GM18861 (cell line): Measurements from ENCODE around the gene TTC13.
A peak's percentile ranks its signal among the peaks of the same experiment; 100 is the strongest.
"Not testable (repeated sequence)": the region's sequence is repeated elsewhere in the genome, so short reads cannot be mapped to it uniquely, and the experiment has no call there.

ENCODE experiments used
- ATAC-seq: cut with Tn5 transposase; IDR thresholded peaks from one replicate; pipeline ENCODE4 v1.9.1; 2021; ENCODE audit not compliant: unreplicated experiment

TTC13 gene

DNA sequence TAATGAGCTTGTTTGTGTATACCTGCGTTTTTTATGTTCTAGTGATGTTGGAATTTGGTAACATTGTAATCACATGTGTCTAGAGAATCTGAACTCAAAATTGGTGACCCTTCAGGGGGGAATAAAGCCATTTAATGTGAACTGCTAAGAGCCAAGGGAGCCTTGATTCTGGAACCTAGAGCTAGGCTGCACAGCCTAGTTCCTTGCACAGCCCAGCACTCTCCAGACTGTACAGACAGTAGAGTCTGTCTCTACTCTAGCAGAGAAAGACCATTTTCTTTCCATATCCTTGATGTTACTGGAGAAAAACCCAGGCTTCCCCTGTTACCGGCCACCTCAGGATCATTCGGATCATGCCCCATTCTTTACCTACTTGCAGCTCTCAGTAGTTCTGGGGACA lies 8.8 kb upstream of the TTC13 start:
- ATAC-seq, result no peak

DNA sequence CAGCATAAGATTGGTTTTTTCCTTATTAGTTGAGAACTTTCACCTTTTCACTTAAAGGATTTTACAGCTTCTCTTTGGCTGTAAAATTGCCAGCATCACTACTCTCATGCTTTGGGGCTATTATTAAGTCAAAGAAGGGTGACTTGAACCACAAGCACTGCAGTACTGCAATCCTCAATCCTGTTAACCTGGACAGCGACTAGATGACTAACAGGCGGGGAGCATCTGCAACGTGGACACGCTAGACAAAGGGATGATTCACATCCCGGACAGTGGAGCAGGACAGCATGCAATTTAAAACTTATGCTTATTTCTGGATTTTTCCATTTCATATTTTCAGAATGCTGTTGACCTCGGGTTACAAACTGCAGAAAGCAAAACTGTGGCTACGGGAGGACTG lies 8.3 kb upstream of the TTC13 start:
- ATAC-seq, result no peak

DNA sequence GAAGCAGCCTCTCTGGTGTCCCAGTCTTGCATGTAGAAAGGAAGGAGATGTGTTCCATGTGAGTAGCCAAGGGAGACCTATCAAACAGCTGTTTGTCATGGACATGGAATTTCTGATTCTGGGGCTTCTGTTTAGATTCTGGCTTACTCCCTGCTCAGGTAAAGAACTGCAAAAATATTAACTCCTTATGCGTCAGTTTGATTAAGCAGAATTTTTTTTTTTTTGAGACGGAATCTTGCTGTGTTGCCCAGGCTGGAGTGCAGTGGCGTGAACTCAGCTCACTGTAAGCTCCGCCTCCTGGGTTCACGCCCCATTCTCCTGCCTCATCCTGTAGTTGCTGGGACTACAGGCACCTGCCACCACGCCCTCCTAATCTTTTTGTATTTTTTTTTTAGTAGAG lies 7.0 kb upstream of the TTC13 start:
- no peak for ATAC-seq

DNA sequence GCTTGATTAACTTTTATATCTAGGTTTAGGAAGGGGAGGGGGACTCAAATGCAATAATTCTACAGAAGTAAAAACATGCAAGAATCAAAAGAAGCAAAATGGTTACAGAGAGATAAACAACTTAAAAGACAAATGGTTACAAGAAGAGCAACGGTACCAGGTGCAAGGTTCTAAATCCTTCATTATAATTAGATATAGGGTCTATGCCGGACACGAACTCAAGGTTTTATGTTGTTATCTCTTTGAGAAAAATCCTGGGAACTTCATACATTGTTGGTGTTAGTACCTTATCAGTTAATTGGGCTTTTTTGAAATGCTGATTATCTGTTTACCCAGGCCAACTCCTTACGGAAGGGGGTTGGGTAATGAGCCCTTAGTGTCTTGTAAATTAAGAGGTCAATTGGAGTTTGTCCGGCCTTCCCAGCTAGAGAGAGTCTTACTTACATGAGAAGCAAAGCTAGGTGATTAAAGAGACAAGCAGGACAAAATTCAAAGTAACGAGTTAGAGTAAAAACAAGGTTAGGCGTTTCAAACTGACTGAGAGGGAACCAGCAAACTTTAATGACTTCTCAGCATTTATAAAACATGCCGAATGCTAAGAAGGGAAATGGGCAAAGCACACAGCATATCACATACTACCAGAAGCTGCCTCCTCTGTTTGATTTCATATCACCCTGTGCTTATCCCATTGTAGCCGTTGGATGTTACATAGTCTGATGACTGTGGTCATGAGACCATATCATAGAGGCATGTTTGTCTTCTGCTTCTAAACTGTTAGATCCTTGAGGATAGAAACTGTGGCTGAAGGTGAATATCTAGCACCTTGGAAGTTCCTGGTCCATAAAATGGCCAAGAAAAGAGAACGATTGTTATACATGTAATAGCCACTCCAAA lies 6.2 kb upstream of the TTC13 start:
- ATAC-seq, result not testable (repeated sequence)

DNA sequence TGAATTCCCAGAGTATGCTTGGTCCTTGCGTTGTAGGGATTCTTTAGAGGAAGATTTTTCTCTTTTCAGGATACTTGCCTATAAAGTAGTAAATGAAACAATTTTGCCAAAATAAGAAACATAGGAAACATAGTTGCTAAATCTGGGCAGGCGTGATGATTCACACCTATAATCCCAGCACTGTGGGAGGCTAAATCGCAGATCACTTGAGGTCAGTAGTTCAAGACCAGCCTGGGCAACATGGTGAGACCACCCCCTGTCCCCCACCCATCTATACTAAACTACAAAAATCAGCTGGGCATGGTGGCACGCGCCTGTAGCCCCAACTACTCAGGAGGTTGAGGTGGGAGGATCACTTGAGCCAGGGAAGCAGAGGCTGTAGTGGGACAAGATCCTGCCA lies 5.2 kb upstream of the TTC13 start:
- no peak for ATAC-seq

DNA sequence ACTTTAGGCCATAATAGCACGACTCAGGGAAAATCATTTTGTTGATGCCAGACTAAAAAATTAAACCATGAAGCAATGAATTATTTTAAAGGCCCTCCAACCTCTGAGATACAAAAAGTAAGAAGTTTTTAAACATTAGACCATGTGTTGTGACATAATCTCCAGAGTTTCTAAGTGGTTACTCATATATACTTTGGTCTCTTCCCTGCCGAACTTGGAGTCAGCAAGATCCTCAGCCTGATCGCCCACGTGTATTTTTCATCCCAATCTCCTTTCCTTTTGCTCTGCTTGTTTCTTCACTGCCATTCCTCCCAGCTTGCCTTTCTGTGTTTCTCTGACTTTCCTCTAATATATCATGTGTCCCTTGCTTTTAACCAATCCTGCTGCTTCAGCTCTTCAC lies 4.0 kb upstream of the TTC13 start:
- ATAC-seq, result no peak

DNA sequence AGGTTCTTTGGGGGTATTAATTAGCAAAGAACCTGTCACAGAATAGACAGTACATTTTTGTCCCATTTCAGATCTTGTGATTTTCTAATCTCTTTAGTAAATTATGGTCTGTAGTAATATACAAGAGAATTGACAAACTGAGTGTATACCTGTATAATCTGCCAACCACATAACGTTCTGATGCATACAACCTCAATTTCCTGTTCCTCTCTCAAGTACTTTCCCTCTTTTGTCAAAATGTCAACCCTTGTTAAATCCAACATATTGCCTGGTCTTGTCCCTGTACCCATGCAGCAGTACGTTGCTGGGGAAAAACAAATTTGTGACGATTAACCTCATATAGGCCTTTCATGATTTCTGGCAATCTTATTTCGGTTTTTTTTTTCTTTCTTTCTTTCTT lies 1.3 kb upstream of the TTC13 start:
- no peak for ATAC-seq

DNA sequence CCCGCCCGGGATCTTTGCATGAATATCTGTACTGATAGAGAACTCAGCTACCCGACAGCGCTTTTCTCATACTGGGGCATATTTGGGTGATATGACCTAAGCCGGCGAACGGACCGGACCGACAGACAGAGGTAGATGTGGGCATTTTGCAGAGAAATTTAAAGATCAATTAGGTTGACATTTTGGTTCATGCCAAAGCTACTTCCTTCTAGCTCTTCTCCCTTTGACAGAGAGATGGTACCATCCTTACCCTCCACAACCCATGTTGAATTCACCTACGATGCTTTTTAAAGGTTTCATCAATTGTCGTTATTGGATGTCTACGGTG lies 692 bp upstream of the TTC13 start:
- ATAC-seq, result no peak

DNA sequence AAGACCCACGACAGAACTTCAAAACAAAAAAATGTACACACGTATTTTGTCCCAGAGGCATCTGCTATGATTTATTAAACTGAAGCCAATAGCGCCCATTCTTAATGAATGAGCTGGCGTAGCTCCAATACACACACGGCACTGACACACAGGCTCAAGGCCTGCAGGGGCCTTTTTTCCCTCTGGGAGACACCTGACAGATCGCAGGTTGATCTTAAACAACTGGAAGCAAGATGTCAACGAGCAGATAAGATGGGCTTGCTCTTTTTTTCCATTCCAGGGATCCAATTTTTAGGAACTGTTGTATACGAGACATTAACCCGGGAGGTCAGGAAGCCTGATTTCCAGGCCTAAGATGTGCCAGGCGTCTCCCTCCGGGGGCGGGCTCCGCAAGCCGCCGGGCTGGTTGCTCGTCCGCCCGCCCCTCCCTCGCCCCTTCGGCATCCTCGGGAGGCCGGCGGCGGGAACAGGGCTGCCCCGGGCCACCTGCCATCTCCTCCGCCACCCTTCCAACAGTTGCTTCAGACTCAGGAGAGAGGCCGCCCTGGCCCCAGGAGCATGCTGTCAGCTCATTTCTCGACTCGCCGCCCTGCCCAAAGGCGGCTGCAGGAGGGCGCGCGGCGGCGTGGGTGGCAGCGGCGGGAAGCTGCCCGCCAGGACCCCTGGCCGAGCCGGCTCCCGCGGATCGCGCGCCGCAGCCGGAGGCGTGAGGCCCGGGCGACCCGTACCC lies 735 bp downstream of the TTC13 start:
- peak; percentile 3 for ATAC-seq

DNA sequence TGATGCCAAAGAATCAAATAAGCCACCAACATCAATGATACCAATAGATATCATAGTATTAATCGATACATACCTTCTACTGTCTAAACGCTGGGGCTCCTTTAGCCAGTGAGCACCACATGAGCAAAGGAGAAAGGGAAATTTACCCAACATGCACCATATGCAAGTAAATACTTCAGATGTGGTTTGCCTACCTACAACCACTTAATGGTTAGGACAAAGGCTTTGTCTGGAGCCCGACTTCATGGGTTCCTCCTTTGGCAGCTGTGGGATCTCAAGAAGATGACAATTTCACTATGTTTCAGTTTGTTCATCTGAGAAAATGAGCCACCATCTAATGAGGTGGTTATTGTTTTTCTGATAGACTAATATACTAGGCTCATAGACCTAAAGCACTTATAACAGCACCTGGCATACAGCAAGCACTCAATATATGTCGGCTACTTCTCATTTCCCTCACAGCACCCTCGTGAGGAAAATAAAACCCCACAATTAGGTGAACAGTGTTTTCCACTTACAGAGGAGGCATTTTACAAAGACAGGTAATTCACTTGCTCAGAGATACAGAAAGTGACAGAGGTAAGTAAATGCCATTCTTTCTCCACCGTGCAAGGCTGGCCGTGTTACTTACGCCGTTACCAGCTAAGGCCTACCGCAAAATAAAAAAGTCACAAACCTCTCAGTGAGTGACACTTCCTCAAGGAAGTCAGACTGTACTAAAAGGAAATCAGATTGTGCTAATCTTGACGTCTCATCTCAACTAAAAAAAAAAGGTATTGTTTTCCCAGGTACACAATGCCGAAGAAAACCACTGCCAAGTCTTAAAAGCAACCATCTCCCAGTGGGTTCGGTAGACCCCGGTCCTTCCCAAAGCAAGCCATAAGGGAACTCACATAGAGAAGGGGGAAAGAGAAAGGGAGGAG lies 1.6 kb downstream of the TTC13 start:
- ATAC-seq, result no peak

DNA sequence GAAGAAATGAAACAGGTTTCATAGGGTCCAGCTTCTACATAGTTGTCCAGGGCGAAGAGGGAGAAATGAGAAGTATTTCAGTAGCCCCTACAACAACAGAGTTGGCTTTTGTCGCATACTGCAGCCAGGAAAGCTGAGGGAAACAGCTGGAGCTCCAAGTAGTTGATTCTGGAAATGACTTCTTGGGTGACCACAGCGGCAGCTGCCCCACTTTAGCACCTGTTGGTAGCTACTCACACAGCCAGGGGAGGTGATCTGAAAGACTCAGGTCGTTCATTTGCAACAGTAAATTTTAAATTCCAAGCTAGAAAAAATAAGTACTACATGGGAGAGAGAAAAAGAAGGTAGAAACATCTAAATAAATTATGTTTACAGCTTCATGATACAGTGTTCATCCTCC lies 2.3 kb downstream of the TTC13 start:
- no peak for ATAC-seq

DNA sequence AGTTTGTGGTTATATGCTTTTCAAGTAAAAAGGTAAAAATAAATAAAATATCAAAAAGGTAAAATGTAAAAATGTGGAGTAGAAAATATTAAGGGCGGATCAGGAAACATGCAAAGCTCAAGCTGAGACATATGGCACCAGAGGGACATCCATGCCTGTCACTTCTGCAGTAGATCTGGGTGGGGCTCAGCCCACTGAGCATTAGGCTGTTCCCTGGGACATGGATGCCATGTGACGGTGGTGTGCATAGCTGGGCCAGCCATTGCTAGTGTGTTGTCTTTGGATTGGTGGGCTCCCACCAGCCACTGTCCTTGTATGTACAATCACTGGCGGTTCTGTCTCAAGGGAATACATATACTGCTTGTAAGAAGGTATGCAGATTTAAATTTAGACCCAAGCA lies 3.0 kb downstream of the TTC13 start:
- no peak for ATAC-seq

DNA sequence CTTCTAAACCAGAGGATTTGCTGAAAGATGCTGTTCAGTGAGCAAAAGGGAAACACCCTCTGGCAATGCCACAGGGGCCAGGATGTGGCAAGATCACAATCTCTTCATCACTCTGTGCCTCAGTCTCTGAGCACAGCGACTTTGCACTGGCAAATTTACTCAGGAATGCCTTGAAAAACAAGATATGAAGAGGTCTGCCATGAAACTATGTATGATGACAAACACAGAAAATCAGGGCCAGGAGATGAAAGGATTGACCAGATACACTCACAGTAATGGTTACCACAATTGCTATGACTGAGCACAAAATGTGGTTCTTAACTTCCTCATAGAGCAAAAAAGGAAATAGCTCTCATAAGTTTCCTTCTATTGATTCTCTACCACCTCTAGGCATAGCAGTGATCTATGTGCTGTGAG lies 5.8 kb downstream of the TTC13 start:
- ATAC-seq, result peak; percentile 82

DNA sequence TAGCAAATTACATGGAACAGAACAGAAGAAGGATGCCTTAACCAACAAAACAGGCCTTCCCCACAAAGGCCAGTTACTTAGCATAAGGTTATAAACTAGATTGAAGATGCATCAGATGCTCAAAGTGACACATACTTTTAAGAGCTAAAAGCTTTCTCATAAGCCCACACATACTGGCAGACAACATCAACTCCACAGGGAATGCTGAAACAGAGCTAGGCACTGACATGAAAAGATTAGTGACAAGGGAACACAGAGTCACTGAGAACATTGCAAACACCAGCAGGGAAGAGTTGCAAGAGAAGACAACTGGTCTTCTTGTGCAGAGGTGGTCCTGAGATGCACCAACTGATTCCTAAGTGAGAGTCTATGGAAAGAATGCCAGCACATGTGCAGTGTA lies 6.9 kb downstream of the TTC13 start:
- ATAC-seq, result no peak

DNA sequence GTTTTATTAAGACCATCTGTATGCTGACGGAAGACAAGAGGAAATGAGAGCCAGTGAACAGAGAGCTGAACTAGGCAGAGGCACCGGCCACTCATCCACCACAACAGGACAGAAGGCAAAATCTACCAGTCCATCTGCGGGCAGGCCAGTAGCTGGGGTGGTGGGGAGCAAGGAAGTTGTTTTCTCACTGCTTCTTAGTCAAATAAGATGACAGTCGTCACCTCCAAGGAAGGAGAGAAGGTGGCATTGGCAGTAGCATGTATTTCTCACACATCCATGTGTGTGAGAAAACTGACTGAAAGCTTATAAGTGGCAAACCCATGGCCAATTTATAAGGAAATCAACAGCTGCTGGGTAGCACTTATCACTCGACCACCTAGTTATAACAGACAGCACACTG lies 8.2 kb downstream of the TTC13 start:
- no peak for ATAC-seq

DNA sequence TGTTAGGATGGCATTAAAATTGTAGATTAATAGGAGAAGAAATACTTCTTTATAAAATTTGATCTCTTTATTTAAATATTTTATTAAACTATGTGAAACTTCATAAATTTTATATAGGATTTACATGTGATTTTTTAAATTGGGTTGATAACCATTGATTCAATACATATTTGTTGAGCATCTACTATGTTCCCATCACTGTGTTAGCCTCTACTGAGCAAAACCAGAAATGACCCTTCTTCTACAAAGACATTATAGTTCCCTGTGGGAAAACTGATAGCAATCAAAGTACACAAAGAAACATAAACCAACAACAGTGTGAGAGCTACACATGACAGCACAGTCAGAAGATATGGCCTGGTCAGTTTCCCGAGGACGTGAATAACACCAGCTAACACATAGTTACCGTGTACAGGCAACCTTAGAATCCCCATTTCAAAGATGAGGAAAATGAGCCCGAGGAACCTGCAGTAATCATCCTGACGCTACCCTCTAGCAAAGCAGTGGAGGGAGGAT lies 12.2 kb downstream of the TTC13 start:
- ATAC-seq, result no peak

DNA sequence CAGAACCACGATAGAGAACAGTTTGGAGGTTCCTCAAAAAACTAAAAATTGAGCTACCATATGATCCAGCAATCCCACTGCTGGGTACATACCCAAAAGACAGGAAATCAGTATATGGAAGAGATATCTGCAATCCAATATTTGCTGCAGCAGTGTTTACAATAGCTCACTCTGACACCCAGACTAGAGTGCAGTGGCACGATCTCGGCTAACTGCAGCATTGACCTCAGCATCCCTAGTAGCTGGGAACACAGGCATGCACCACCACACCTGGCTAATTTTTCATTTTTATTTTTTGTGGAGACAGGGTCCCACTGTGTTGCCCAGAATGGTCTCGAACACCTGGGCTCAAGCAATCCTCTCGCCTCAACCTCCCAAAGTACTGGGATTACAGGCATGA lies 13.1 kb downstream of the TTC13 start:
- ATAC-seq, result no peak

DNA sequence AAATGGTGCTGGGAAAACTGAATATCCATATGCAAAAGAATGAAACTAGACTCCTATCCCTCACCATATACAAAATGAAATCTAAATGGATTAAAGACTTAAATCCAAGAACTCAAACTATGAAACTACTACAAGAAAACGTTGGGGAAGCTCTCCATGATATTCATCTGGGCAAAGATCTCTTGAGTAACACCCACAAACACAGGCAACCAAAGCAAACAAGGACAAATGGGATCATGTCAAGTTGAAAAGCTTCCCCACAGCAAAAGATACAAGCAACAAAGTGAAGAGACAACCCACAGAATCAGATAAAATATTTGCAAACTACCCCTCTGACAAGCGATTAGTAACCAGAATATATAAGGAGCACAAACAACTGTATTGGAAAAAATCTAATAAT lies 13.8 kb downstream of the TTC13 start:
- no peak for ATAC-seq

DNA sequence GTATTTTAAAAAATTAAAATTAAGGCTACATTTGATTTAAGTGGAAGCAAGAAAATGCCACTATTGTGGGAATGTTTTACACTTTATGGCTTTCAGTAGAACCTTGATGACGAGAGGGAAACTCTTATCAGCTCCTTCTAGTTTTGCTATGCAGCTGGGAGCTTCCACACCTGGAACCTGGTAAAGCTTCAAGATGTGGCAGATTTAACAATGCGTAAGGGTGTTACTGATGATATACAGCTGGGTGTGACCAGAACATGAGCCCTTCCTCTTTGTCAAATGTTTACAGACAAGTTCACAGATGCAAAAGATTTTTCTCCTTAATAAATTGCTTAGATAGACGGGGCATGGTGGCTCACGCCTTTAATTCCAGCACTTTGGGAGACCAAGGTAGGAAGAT lies 20.3 kb downstream of the TTC13 start:
- ATAC-seq, result no peak

DNA sequence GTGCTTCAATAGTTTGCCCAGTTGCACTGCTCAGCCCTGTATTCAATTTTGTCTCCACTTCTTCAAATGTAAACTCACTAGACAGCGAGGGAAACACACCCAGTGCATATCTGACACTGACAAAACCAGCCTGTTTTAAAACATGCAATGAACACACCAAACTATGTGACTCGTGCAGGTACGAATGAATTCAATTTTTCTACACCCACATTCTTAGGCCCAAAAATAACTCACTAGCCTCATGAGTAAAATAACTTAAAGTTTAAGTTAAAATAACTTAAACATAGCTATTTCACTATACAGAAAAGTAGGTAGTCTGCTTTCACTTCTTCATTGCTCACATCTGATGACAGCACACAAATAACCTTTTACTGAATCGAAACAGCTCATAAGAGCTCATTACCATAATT lies 21.1 kb downstream of the TTC13 start:
- ATAC-seq, result peak; percentile 61

DNA sequence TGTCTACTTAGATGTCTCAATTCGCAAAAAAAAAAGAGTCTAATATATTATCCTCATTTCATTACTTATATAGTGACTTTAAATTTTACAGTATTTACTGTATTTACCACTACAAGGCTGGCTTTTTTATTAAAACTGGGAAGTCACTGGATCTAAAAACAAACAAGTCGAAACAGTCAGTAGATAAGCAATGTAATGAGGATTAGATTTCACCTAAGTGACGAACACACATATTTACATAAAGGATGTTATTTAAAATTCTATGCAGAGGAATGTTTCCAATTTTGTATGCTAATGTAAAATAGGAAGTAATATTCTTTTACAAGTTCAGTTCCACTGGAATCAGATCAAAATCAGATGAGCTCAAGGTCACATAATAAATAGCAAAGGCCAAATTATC lies 28.3 kb downstream of the TTC13 start:
- no peak for ATAC-seq
